Transverse colon (tissue), 4 donors: Measurements from ENCODE around the gene GSG1.

Experiments used
- EP300 ChIP-seq: sonication (generic); formaldehyde crosslinking; IDR thresholded peaks from one replicate; pipeline ENCODE4 v1.6.1; 2017; ENCODE audit warnings: antibody characterized with exemption, low read depth
- POLR2A ChIP-seq: fragments of 450-650 bp; IDR thresholded peaks from one replicate; pipeline ENCODE4 v1.6.1; 2016; ENCODE audit warnings: antibody characterized with exemption, mild to moderate bottlenecking, moderate library complexity
- POLR2AphosphoS5 ChIP-seq, 3 donors: sonication (generic); formaldehyde crosslinking; IDR thresholded peaks; one replicate each; pipeline ENCODE4 v1.6.1; 2016; ENCODE audit warnings: antibody characterized with exemption in 3 of 3
- TF ChIP-seq, protein P1 (sequence below), 5 experiments: fragments of 200-600 bp in 3 of 5; fragments of 450-650 bp in 2 of 5; sonication (generic) in 3 of 5; IDR thresholded peaks; 1 replicate in 2 of 5; 2 replicates in 3 of 5; pipeline ENCODE4 v1.5.1; 2016 to 2017; ENCODE audit warnings: antibody characterized with exemption in 5 of 5, inconsistent platforms in 3 of 5, mild to moderate bottlenecking in 2 of 5, moderate library complexity in 1 of 5

- TF ChIP-seq POLR2A (no peak), EP300 (no peak), POLR2AphosphoS5 (IDR thresholded peaks at IDR 0.05) (no peak)
- TF ChIP-seq, protein P1, sequence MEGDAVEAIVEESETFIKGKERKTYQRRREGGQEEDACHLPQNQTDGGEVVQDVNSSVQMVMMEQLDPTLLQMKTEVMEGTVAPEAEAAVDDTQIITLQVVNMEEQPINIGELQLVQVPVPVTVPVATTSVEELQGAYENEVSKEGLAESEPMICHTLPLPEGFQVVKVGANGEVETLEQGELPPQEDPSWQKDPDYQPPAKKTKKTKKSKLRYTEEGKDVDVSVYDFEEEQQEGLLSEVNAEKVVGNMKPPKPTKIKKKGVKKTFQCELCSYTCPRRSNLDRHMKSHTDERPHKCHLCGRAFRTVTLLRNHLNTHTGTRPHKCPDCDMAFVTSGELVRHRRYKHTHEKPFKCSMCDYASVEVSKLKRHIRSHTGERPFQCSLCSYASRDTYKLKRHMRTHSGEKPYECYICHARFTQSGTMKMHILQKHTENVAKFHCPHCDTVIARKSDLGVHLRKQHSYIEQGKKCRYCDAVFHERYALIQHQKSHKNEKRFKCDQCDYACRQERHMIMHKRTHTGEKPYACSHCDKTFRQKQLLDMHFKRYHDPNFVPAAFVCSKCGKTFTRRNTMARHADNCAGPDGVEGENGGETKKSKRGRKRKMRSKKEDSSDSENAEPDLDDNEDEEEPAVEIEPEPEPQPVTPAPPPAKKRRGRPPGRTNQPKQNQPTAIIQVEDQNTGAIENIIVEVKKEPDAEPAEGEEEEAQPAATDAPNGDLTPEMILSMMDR (IDR thresholded peaks at IDR 0.05) = no peak
These were observed at the start of gene GSG1 for GRCh38 chr12:13103391-13104033.
